SK-N-SH (cell line): ENCODE measurements around the gene OCIAD1.

ENCODE experiments used
- CTCF ChIP-seq: fragments of 200-600 bp; sonication (generic); IDR thresholded peaks from 2 replicates; pipeline ENCODE4 v1.6.1; 2017; ENCODE audit warnings: antibody characterized with exemption, mild to moderate bottlenecking, moderate library complexity
- ELF1 ChIP-seq: IDR thresholded peaks from 2 replicates; pipeline ENCODE4 v1.4.0; 2012
- EP300 ChIP-seq, 2 experiments: IDR thresholded peaks; 2 replicates each; pipeline versions ENCODE4 v1.4.0 to v1.6.1; 2012; ENCODE audit warnings: borderline replicate concordance in 1 of 2, low read depth in 1 of 2, low read length in 1 of 2
- EZH2phosphoT487 ChIP-seq: fragments of 200-600 bp; sonication (generic); IDR thresholded peaks from 2 replicates; pipeline ENCODE4 v1.6.1; 2017; ENCODE audit warnings: low read depth, mixed run types, mild to moderate bottlenecking, antibody characterized with exemption, moderate library complexity, borderline replicate concordance
- JUND ChIP-seq: IDR thresholded peaks from 2 replicates; pipeline ENCODE4 v1.4.0; 2012
- POLR2AphosphoS5 ChIP-seq: IDR thresholded peaks from 2 replicates; pipeline ENCODE4 v1.6.1; 2012; ENCODE audit warnings: low read depth, low read length
- RAD21 ChIP-seq: IDR thresholded peaks from 2 replicates; pipeline ENCODE4 v1.6.1; 2012; ENCODE audit warnings: mild to moderate bottlenecking, low read length
- TCF12 ChIP-seq: IDR thresholded peaks from 2 replicates; pipeline ENCODE4 v1.4.0; 2012
- TEAD4 ChIP-seq: IDR thresholded peaks from 2 replicates; pipeline ENCODE4 v1.4.0; 2012; ENCODE audit warnings: mild to moderate bottlenecking, borderline replicate concordance; ENCODE audit not compliant: insufficient read depth
- ZBTB33 ChIP-seq: IDR thresholded peaks from 2 replicates; pipeline ENCODE4 v1.4.0; 2012; ENCODE audit warnings: low read depth, borderline replicate concordance
- TF ChIP-seq, protein P1 (sequence below): IDR thresholded peaks from 2 replicates; pipeline ENCODE4 v1.4.0; 2012; ENCODE audit warnings: low read depth

- TF ChIP-seq, protein P1, sequence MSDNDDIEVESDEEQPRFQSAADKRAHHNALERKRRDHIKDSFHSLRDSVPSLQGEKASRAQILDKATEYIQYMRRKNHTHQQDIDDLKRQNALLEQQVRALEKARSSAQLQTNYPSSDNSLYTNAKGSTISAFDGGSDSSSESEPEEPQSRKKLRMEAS = no peak
- TF ChIP-seq EZH2phosphoT487 (no peak), CTCF (no peak), EP300 (IDR thresholded peaks at IDR 0.05; ENCODE audit: borderline replicate concordance in 1 of 2, low read depth in 1 of 2, low read length in 1 of 2) (no peak), POLR2AphosphoS5 (no peak), ZBTB33 (no peak), RAD21 (no peak), JUND (no peak), TCF12 (no peak), TEAD4 (no peak), ELF1 (no peak)
Observed at GRCh38 chr4:48815483-48815882, 15.4 kb upstream of the OCIAD1 start.
